K562 (cell line): ENCODE results near the gene CNTN4. TPM values are rescaled to one million over a fixed set of nuclear protein-coding genes. Genes with fewer than 3 reads are reported as not detected.

ENCODE experiments used
- ATAC-seq: fragments of 200-7000 bp; cut with Tn5 transposase; 3 replicates; pipeline ENCODE4 v1.9.1; 2020; ENCODE audit warnings: moderate library complexity
- BruUV-seq: library from RNA; stranded (reverse); fragments of 400-500 nt; replicated peaks from 2 replicates; lab custom pipeline; 2021; lab: Mats Ljungman, UMichigan
- CTCF ChIA-PET: fragments of 300-600 bp; formaldehyde crosslinking; extraction: SDS; loops from one replicate; lab custom pipeline; 2021; ENCODE audit warnings: low intra/inter-chr PET ratio; lab: Yijun Ruan, JAX
- POLR2A ChIA-PET: fragments of 300-600, 350-650 bp; sonication (Branson Sonifier 250); formaldehyde crosslinking; extraction: SDS; loops from one replicate; lab custom pipeline; 2021; ENCODE audit warnings: antibody characterized with exemption, inconsistent platforms; lab: Yijun Ruan, JAX
- DNase-seq, 4 experiments: peaks; one replicate each; pipeline versions ENCODE4 v3.0.0 to v3.0.0-alpha.2; 2011 to 2018; ENCODE audit warnings: low spot score in 3 of 4, mixed read lengths in 3 of 4; ENCODE audit errors: extremely low read depth in 1 of 4
- FAIRE-seq: peaks from 2 replicates; lab custom pipeline; 2011; peaks lifted over from hg19 to GRCh38; lab: Jason Lieb, UNC
- H2AFZ ChIP-seq: 2 replicates; pipeline ENCODE4 v1.6.0; 2011; ENCODE audit warnings: low read depth, low read length, control low read depth, inconsistent platforms
- H3K27ac ChIP-seq: fragments of 200-600 bp; 3 replicates; pipeline ENCODE4 v1.8.0; 2011; ENCODE audit warnings: low read depth, mild to moderate bottlenecking, control low read depth, inconsistent platforms, low read length, moderate library complexity, mixed read lengths; ENCODE audit errors: extremely low read depth
- H3K27me3 ChIP-seq, 2 experiments: fragments of 300-600 bp in 1 of 2; 2 replicates in 1 of 2; 3 replicates in 1 of 2; pipeline versions ENCODE4 v1.6.0 to v1.8.0; 2011; ENCODE audit warnings: inconsistent platforms in 2 of 2, low read length in 2 of 2, mild to moderate bottlenecking in 1 of 2, mixed read lengths in 1 of 2, moderate library complexity in 1 of 2; ENCODE audit not compliant: control insufficient read depth in 2 of 2, insufficient read depth in 2 of 2
- H3K36me3 ChIP-seq: fragments of 300-600 bp; 3 replicates; pipeline ENCODE4 v1.8.0; 2011; ENCODE audit warnings: mild to moderate bottlenecking, low read length, inconsistent platforms; ENCODE audit not compliant: control insufficient read depth, insufficient read depth
- H3K4me1 ChIP-seq, 2 experiments: fragments of 200-600 bp in 1 of 2; replicated peaks in 1 of 2; 2 replicates in 1 of 2; 3 replicates in 1 of 2; pipeline versions ENCODE4 v1.5.1 to v1.8.0; 2011; ENCODE audit warnings: inconsistent platforms in 2 of 2, low read length in 2 of 2, mild to moderate bottlenecking in 1 of 2, mixed read lengths in 1 of 2, moderate library complexity in 1 of 2; ENCODE audit not compliant: control insufficient read depth in 2 of 2, insufficient read depth in 2 of 2
- H3K4me2 ChIP-seq: 2 replicates; pipeline ENCODE4 v1.6.1; 2011; ENCODE audit warnings: low read length, control low read depth, inconsistent platforms, mixed read lengths; ENCODE audit not compliant: insufficient read depth
- H3K4me3 ChIP-seq: fragments of 200-600 bp; sonication (generic), shearing (Covaris generic); 2 replicates; pipeline ENCODE4 v1.5.1; 2016; ENCODE audit warnings: control low read depth, inconsistent platforms
- H3K79me2 ChIP-seq: fragments of 200-600 bp; 3 replicates; pipeline ENCODE4 v1.8.0; 2011; ENCODE audit warnings: low read length, inconsistent platforms; ENCODE audit not compliant: control insufficient read depth, insufficient read depth
- H3K9ac ChIP-seq, 2 experiments: 2 replicates each; pipeline versions ENCODE4 v1.6.0 to v1.6.1; 2011; ENCODE audit warnings: low read depth in 2 of 2, low read length in 2 of 2, control low read depth in 1 of 2, inconsistent platforms in 1 of 2, mild to moderate bottlenecking in 1 of 2, mixed read lengths in 1 of 2; ENCODE audit not compliant: insufficient read depth in 1 of 2
- H3K9me1 ChIP-seq: one replicate; pipeline ENCODE4 v1.6.0; 2011; ENCODE audit warnings: inconsistent platforms, mild to moderate bottlenecking, low read length, moderate library complexity; ENCODE audit not compliant: control insufficient read depth, insufficient read depth
- H3K9me3 ChIP-seq: replicated peaks from 2 replicates; pipeline ENCODE4 v1.5.1; 2011; ENCODE audit warnings: low read depth, low read length, inconsistent platforms; ENCODE audit not compliant: control insufficient read depth, insufficient read depth
- H4K20me1 ChIP-seq: replicated peaks from 2 replicates; pipeline ENCODE4 v1.6.1; 2011; ENCODE audit warnings: low read length, inconsistent platforms, mixed read lengths; ENCODE audit not compliant: control insufficient read depth, insufficient read depth
- CREBBP ChIP-seq: IDR thresholded peaks from one replicate; pipeline ENCODE4 v1.6.1; 2012; ENCODE audit warnings: low read depth, mild to moderate bottlenecking, control low read depth, inconsistent platforms, low read length
- DMBX1 ChIP-seq: fragments of 250-450 bp; sonication (Bioruptor Pico); IDR thresholded peaks from 2 replicates; pipeline ENCODE4 v1.8.0; 2022; ENCODE audit warnings: inconsistent platforms, mild to moderate bottlenecking, moderate library complexity, borderline replicate concordance
- ESRRA ChIP-seq: fragments of 450-650 bp; IDR thresholded peaks from 2 replicates; pipeline ENCODE4 v1.6.1; 2014; ENCODE audit warnings: low read depth, mild to moderate bottlenecking, moderate library complexity, borderline replicate concordance
- ESRRB ChIP-seq: fragments of 250-450 bp; sonication (Bioruptor Pico); IDR thresholded peaks from 2 replicates; pipeline ENCODE4 v1.5.0; 2020; ENCODE audit warnings: mild to moderate bottlenecking, moderate library complexity, borderline replicate concordance
- HDGF ChIP-seq: fragments of 450-650 bp; IDR thresholded peaks from 2 replicates; pipeline ENCODE4 v1.6.1; 2016
- POLR2A ChIP-seq: fragments of 450-650 bp; conservative IDR thresholded peaks from 2 replicates; pipeline ENCODE4 v1.6.1; 2016
- PPARD ChIP-seq: fragments of 250-450 bp; sonication (Bioruptor Pico); IDR thresholded peaks from 2 replicates; pipeline ENCODE4 v1.8.0; 2022; ENCODE audit warnings: inconsistent platforms, mild to moderate bottlenecking, moderate library complexity
- SAP30 ChIP-seq: fragments of 200-600 bp; sonication (generic); IDR thresholded peaks from 2 replicates; pipeline ENCODE4 v1.6.1; 2012; ENCODE audit warnings: borderline replicate concordance, low read depth, mild to moderate bottlenecking, moderate library complexity, low read length, control low read depth, inconsistent platforms; ENCODE audit not compliant: insufficient read depth, poor library complexity, severe bottlenecking
- ZBED1 ChIP-seq: IDR thresholded peaks from 2 replicates; pipeline ENCODE4 v1.6.1; 2014
- ZNF23 ChIP-seq: fragments of 250-450 bp; sonication (Bioruptor Pico); IDR thresholded peaks from 2 replicates; pipeline ENCODE4 v1.4.0; 2020; ENCODE audit warnings: mild to moderate bottlenecking
- ZNF280B ChIP-seq: fragments of 250-450 bp; sonication (Bioruptor Pico); IDR thresholded peaks from 2 replicates; pipeline ENCODE4 v1.5.1; 2021; ENCODE audit warnings: mild to moderate bottlenecking
- ZNF408 ChIP-seq: fragments of 250-450 bp; sonication (Bioruptor Pico); IDR thresholded peaks from 2 replicates; pipeline ENCODE4 v1.4.0; 2020; ENCODE audit warnings: low read depth, mild to moderate bottlenecking, moderate library complexity
- ZNF695 ChIP-seq: fragments of 450-650 bp; formaldehyde crosslinking; IDR thresholded peaks from 2 replicates; pipeline ENCODE4 v1.4.0; 2020; ENCODE audit warnings: mild to moderate bottlenecking, moderate library complexity
- WGBS: fragments of 100-300 bp; shearing (Covaris generic); methylation state at CpG from one replicate; pipeline ENCODE4 v1.1.6; 2016; ENCODE audit warnings: low coverage, mixed read lengths; ENCODE audit not compliant: insufficient coverage; ENCODE audit errors: missing lambda C conversion rate; 5-methylcytosine and 5-hydroxymethylcytosine counted together
- in situ Hi-C: fragments of 300-500 bp; cut with MboI; formaldehyde crosslinking; loops from 4 replicates; pipeline ENCODE4 v1.15.0; 2018; ENCODE audit warnings: inconsistent platforms, mixed read lengths
- intact Hi-C: fragments of 100-400 bp; cut with micrococcal nuclease; formaldehyde crosslinking; loops from 2 replicates; pipeline ENCODE4 v1.14.2; 2022
- polyA plus RNA-seq, 8 experiments: library from polyadenylated mRNA; depleted of rRNA in 4 of 8; stranded (reverse) in 5 of 8; unstranded in 3 of 8; fragments of >200 nt; fragmentation: Nextera tagmentation in 2 of 8; fragmentation: Illumina TruSeq in 1 of 8; extraction: Ambion mirVana in 2 of 8; extraction: Trizol in 1 of 8; gene quantifications; 2 replicates each; pipeline versions ENCODE4 v1.2.1 to v1.2.3, GENCODE V29; 2011 to 2014; ENCODE audit warnings: inconsistent platforms in 1 of 8, missing spikeins in 1 of 8
- total RNA-seq, 7 experiments: library from RNA; depleted of rRNA in 6 of 7; stranded (reverse); fragments of >200 nt in 6 of 7; fragmentation: Illumina TruSeq in 2 of 7; extraction: Trizol in 2 of 7; gene quantifications; 2 replicates each; pipeline versions ENCODE4 v1.2.1 to v1.2.3, GENCODE V29; 2011 to 2021; ENCODE audit warnings: low replicate concordance in 1 of 7

CNTN4 gene
- total and polyA plus RNA-seq, 9 of the 15 experiments (the other 6 are each of a cell fraction or from before 2014, with no cell fraction given) = not detected

- ChIA-PET CTCF (no interaction called here), POLR2A (no interaction called here)
- H3K4me2 ChIP-seq = no peak overlapping the region
- H3K9me3 ChIP-seq = no peaks in the 10 kb centered on the region
- H3K9me1 ChIP-seq = no peaks in the 10 kb centered on the region
- FAIRE-seq (no peak), ATAC-seq (no peak), DNase-seq (no peak)
- H3K27ac ChIP-seq = no peak overlapping the region
- peaks cover 2 to 6% of the 10 kb centered on the region in 2 experiments; a peak in 3 of 5 replicates for H3K27me3 ChIP-seq
- in situ Hi-C loops = no loop called here
- no peaks in the 10 kb centered on the region for H4K20me1 ChIP-seq
- no peaks in the 10 kb centered on the region for H3K4me1 ChIP-seq
- WGBS = 5% methylated on average over 5 of the region's 5 CpGs
- H3K79me2 ChIP-seq = no peaks in the 10 kb centered on the region
- TF ChIP-seq HDGF (no peak), ZNF408 (CRISPR knock-in tag) (no peak), ZNF695 (CRISPR knock-in tag) (no peak), SAP30 (no peak), CREBBP (no peak), ESRRA (no peak), ZNF280B (CRISPR knock-in tag) (no peak), ESRRB (CRISPR knock-in tag) (no peak), POLR2A (no peak), ZNF23 (CRISPR knock-in tag) (no peak), DMBX1 (CRISPR knock-in tag) (no peak), PPARD (CRISPR knock-in tag) (no peak), ZBED1 (no peak)
- intact Hi-C loops = no loop called here
- H3K36me3 ChIP-seq = no peaks in the 10 kb centered on the region
- no peak overlapping the region for H3K9ac ChIP-seq
- BruUV-seq = no TSS peak
- H2AFZ ChIP-seq = no peak overlapping the region
- H3K4me3 ChIP-seq = no peak overlapping the region
Measured at GRCh38 chr3:3074551-3075257, 976.0 kb downstream of the CNTN4 start.
